ENCODE data around the gene NLN.

DNA sequence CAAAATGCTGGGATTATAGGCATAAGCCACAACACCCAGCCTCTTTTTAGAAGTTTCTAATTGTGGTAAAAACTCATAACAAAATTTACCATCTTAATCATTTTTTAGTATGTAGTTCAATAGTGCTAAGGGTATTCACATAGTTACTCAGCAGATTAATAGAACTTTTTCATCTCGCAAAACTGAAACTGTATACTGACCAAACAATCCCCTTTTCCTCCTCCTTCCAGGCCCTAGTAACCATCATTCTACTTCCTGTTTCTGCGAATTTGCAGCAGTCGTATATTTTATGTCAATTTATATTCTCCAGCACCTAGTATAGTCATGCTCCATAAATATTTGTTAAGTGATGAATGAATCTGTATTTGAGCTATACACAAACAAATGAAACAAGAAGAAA lies 118.1 kb downstream of the NLN start:
- TF ChIP-seq, protein P1, sequence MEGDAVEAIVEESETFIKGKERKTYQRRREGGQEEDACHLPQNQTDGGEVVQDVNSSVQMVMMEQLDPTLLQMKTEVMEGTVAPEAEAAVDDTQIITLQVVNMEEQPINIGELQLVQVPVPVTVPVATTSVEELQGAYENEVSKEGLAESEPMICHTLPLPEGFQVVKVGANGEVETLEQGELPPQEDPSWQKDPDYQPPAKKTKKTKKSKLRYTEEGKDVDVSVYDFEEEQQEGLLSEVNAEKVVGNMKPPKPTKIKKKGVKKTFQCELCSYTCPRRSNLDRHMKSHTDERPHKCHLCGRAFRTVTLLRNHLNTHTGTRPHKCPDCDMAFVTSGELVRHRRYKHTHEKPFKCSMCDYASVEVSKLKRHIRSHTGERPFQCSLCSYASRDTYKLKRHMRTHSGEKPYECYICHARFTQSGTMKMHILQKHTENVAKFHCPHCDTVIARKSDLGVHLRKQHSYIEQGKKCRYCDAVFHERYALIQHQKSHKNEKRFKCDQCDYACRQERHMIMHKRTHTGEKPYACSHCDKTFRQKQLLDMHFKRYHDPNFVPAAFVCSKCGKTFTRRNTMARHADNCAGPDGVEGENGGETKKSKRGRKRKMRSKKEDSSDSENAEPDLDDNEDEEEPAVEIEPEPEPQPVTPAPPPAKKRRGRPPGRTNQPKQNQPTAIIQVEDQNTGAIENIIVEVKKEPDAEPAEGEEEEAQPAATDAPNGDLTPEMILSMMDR (IDR thresholded peaks at IDR 0.05), result no peak
- TF ChIP-seq POLR2AphosphoS5 (IDR thresholded peaks at IDR 0.05; ENCODE audit: insufficient read depth in 1 of 2, low read depth in 1 of 2) (no peak), POLR2A (IDR thresholded peaks at IDR 0.05) (no peak)
